H9 (cell line): Measurements from ENCODE around the gene PIK3C2B. TPM values are rescaled to one million over a fixed set of nuclear protein-coding genes. Genes with fewer than 3 reads are reported as not detected.

Source experiments
- DNase-seq: peaks from one replicate; pipeline ENCODE4 v3.0.0-alpha.2; 2017
- H2AFZ ChIP-seq: one replicate; pipeline ENCODE4 v1.6.1; 2013; ENCODE audit warnings: mild to moderate bottlenecking, low read length, control low read depth, moderate library complexity
- H2AK5ac ChIP-seq: 2 replicates; pipeline ENCODE4 v1.6.1; 2013; ENCODE audit warnings: low read length, control low read depth, mixed read lengths; ENCODE audit not compliant: insufficient read length
- H2BK120ac ChIP-seq: one replicate; pipeline ENCODE4 v1.6.1; 2013; ENCODE audit warnings: low read depth, mild to moderate bottlenecking, low read length, control low read depth, inconsistent platforms; ENCODE audit not compliant: poor library complexity, severe bottlenecking
- H2BK12ac ChIP-seq: 2 replicates; pipeline ENCODE4 v1.6.1; 2013; ENCODE audit warnings: low read length, control low read depth, mixed read lengths, low read depth; ENCODE audit not compliant: insufficient read length
- H2BK15ac ChIP-seq: 2 replicates; pipeline ENCODE4 v1.6.1; 2013; ENCODE audit warnings: low read depth, low read length, control low read depth
- H2BK20ac ChIP-seq: one replicate; pipeline ENCODE4 v1.6.1; 2013; ENCODE audit warnings: low read depth, mild to moderate bottlenecking, low read length, control low read depth, inconsistent platforms; ENCODE audit not compliant: poor library complexity, severe bottlenecking
- H2BK5ac ChIP-seq: 2 replicates; pipeline ENCODE4 v1.6.1; 2013; ENCODE audit warnings: low read length, control low read depth, mixed read lengths; ENCODE audit not compliant: insufficient read length
- H3K14ac ChIP-seq: 2 replicates; pipeline ENCODE4 v1.6.1; 2013; ENCODE audit warnings: low read length, control low read depth; ENCODE audit not compliant: insufficient read depth
- H3K18ac ChIP-seq: 2 replicates; pipeline ENCODE4 v1.6.1; 2013; ENCODE audit warnings: low read depth, mild to moderate bottlenecking, mixed read lengths, low read length, control low read depth; ENCODE audit not compliant: insufficient read length
- H3K23ac ChIP-seq: 2 replicates; pipeline ENCODE4 v1.6.1; 2013; ENCODE audit warnings: low read length, control low read depth, mixed read lengths, low read depth; ENCODE audit not compliant: insufficient read length
- H3K23me2 ChIP-seq: 2 replicates; pipeline ENCODE4 v1.6.1; 2013; ENCODE audit warnings: low read depth, mild to moderate bottlenecking, mixed read lengths, low read length, control low read depth; ENCODE audit not compliant: insufficient read length, poor library complexity, severe bottlenecking
- H3K27ac ChIP-seq: 2 replicates; pipeline ENCODE4 v1.5.1; 2013; ENCODE audit warnings: low read length, control low read depth, mixed read lengths, low read depth; ENCODE audit not compliant: insufficient read length
- H3K27me3 ChIP-seq: 2 replicates; pipeline ENCODE4 v1.6.1; 2013; ENCODE audit warnings: low read length, control low read depth, inconsistent platforms; ENCODE audit not compliant: insufficient read depth
- H3K4ac ChIP-seq: 2 replicates; pipeline ENCODE4 v1.6.1; 2013; ENCODE audit warnings: low read depth, mild to moderate bottlenecking, control low read depth, inconsistent platforms, low read length, moderate library complexity
- H3K4me1 ChIP-seq: 2 replicates; pipeline ENCODE4 v1.6.1; 2013; ENCODE audit warnings: low read length, control low read depth, inconsistent platforms; ENCODE audit not compliant: insufficient read depth
- H3K4me2 ChIP-seq: 2 replicates; pipeline ENCODE4 v1.6.1; 2013; ENCODE audit warnings: low read length, control low read depth, mixed read lengths; ENCODE audit not compliant: insufficient read length, insufficient read depth
- H3K56ac ChIP-seq: 2 replicates; pipeline ENCODE4 v1.6.1; 2013; ENCODE audit warnings: low read depth, mild to moderate bottlenecking, mixed read lengths, low read length, control low read depth; ENCODE audit not compliant: insufficient read length
- H3K79me1 ChIP-seq: 2 replicates; pipeline ENCODE4 v1.6.1; 2013; ENCODE audit warnings: low read depth, mild to moderate bottlenecking, moderate library complexity, low read length, control low read depth, inconsistent platforms; ENCODE audit not compliant: insufficient read depth, poor library complexity, severe bottlenecking
- H3K79me2 ChIP-seq: 2 replicates; pipeline ENCODE4 v1.6.1; 2013; ENCODE audit warnings: low read length, control low read depth, inconsistent platforms; ENCODE audit not compliant: insufficient read depth
- H3K9ac ChIP-seq: 2 replicates; pipeline ENCODE4 v1.6.1; 2013; ENCODE audit warnings: low read length, control low read depth, mixed read lengths; ENCODE audit not compliant: insufficient read length; ENCODE audit errors: extremely low read depth
- H3K9me3 ChIP-seq: one replicate; pipeline ENCODE4 v1.6.1; 2013; ENCODE audit warnings: low read depth, low read length, inconsistent platforms; ENCODE audit not compliant: control insufficient read depth
- H3T11ph ChIP-seq: one replicate; pipeline ENCODE4 v1.6.1; 2013; ENCODE audit warnings: mild to moderate bottlenecking, low read length, control low read depth, inconsistent platforms
- H4K20me1 ChIP-seq: one replicate; pipeline ENCODE4 v1.6.1; 2013; ENCODE audit not compliant: control insufficient read depth, insufficient read length, insufficient read depth
- H4K5ac ChIP-seq: 2 replicates; pipeline ENCODE4 v1.6.1; 2013; ENCODE audit warnings: low read depth, mild to moderate bottlenecking, mixed read lengths, low read length, control low read depth; ENCODE audit not compliant: insufficient read length
- H4K8ac ChIP-seq: replicated peaks from 2 replicates; pipeline ENCODE4 v1.6.1; 2013; ENCODE audit warnings: low read length, control low read depth, mixed read lengths, low read depth; ENCODE audit not compliant: insufficient read length
- H4K91ac ChIP-seq: 2 replicates; pipeline ENCODE4 v1.6.1; 2013; ENCODE audit warnings: low read depth, mild to moderate bottlenecking, moderate library complexity, mixed read lengths, low read length, control low read depth; ENCODE audit not compliant: insufficient read length
- H3K27ac Mint-ChIP-seq, 3 experiments: 2 replicates in 2 of 3; 3 replicates in 1 of 3; pipeline ENCODE4 v1.8.0; 2020 to 2021; ENCODE audit warnings: mixed read lengths in 3 of 3, mild to moderate bottlenecking in 1 of 3, moderate library complexity in 1 of 3
- H3K27me3 Mint-ChIP-seq: 2 replicates; pipeline ENCODE4 v1.8.0; 2021; ENCODE audit warnings: low read depth, mild to moderate bottlenecking, moderate library complexity, mixed read lengths
- H3K36me3 Mint-ChIP-seq, 3 experiments: 2 replicates in 2 of 3; 3 replicates in 1 of 3; pipeline ENCODE4 v1.8.0; 2020 to 2021; ENCODE audit warnings: low read depth in 3 of 3, mixed read lengths in 3 of 3; ENCODE audit not compliant: insufficient read depth in 1 of 3
- H3K4me1 Mint-ChIP-seq, 2 experiments: 2 replicates each; pipeline ENCODE4 v1.8.0; 2020; ENCODE audit warnings: mixed read lengths in 2 of 2
- H3K4me3 Mint-ChIP-seq, 2 experiments: 2 replicates in 1 of 2; 3 replicates in 1 of 2; pipeline ENCODE4 v1.8.0; 2020 to 2021; ENCODE audit warnings: mild to moderate bottlenecking in 2 of 2, mixed read lengths in 2 of 2, moderate library complexity in 1 of 2
- H3K9me3 Mint-ChIP-seq, 2 experiments: 2 replicates in 1 of 2; 3 replicates in 1 of 2; pipeline ENCODE4 v1.8.0; 2020; ENCODE audit warnings: mild to moderate bottlenecking in 2 of 2, mixed read lengths in 2 of 2, moderate library complexity in 1 of 2
- WGBS: extraction: QIAGEN DNeasy Blood & Tissue Kit; methylation state at CpG from one replicate; pipeline ENCODE4 v1.1.7; 2013; ENCODE audit warnings: missing lambda C conversion rate, low lambda C conversion rate, mixed read lengths; ENCODE audit not compliant: insufficient read length; ENCODE audit errors: extremely low coverage; 5-methylcytosine and 5-hydroxymethylcytosine counted together
- total RNA-seq: library from RNA; stranded (reverse); gene quantifications from 2 replicates; pipeline ENCODE4 v1.2.1, GENCODE V29; 2021
- TF ChIP-seq, protein P1 (sequence below): fragments of 200-600 bp; sonication (generic); conservative IDR thresholded peaks from 3 replicates; pipeline ENCODE4 v1.8.0; 2021; ENCODE audit warnings: antibody characterized with exemption, mild to moderate bottlenecking

Gene PIK3C2B
- total RNA-seq, 1 experiment from 2014 or later = 13.1 TPM

DNA sequence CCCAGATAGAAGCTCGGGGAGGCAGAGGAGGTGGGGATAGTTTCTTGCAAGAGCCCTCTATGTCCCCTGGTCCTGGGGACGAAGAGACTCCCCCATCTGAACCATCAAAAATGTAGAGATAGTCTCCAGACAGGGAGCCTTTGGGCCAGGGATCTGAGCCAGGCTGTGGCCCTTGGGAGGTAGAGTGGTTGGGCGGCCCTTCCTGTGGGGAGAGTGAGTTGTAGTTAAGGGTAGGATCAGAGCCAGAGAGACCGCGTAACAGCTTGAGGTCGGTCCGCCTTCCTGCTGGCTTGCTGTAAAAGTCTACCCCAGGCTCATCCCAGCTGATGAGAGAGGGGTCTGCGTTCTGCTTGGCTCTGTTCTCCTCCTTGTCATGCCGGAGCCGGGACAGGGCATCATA is 25.3 kb downstream of the PIK3C2B start:
- H2BK120ac ChIP-seq = no peak overlapping the region
- peaks cover 20 to 26% of the 10 kb centered on the region in 2 experiments for H3K4me1 Mint-ChIP-seq

More for the DNA sequence above, 25.3 kb downstream of the PIK3C2B start:
- Histone ChIP-seq H4K20me1 (no peaks in the 10 kb centered on the region), H3K27me3 (no peaks in the 10 kb centered on the region), H3K56ac (no peak overlapping the region), H3K4ac (no peak overlapping the region), H2AFZ (no peak overlapping the region), H3K4me1 (peaks cover 1% of the 10 kb centered on the region; the same call in 1 of the 2 replicates), H3K9ac (no peak overlapping the region), H3K23me2 (no peaks in the 10 kb centered on the region), H3K4me2 (no peak overlapping the region), H4K5ac (no peak overlapping the region), H3K79me1 (no peaks in the 10 kb centered on the region), H3K79me2 (no peaks in the 10 kb centered on the region), H3K18ac (no peak overlapping the region), H2BK12ac (no peak overlapping the region), H3K23ac (no peak overlapping the region), H3T11ph (no peak overlapping the region), H2AK5ac (no peak overlapping the region), H4K91ac (no peak overlapping the region), H3K27ac (no peak overlapping the region), H3K14ac (no peak overlapping the region), H2BK15ac (no peak overlapping the region), H4K8ac (no peak overlapping the region), H3K9me3 (no peaks in the 10 kb centered on the region), H2BK5ac (no peak overlapping the region), H2BK20ac (no peak overlapping the region)
- Mint-ChIP-seq H3K9me3 (no peaks in the 10 kb centered on the region), H3K27ac (peak overlapping the region in 2 of 3 experiments; percentile 39 to 83; a peak in 4 of 7 replicates), H3K4me3 (no peak overlapping the region), H3K36me3 (peaks cover 7 to 14% (median 9%) of the 10 kb centered on the region in 3 experiments; a peak in 6 of 7 replicates), H3K27me3 (no peaks in the 10 kb centered on the region)
- DNase-seq = no peak
- TF ChIP-seq, protein P1, sequence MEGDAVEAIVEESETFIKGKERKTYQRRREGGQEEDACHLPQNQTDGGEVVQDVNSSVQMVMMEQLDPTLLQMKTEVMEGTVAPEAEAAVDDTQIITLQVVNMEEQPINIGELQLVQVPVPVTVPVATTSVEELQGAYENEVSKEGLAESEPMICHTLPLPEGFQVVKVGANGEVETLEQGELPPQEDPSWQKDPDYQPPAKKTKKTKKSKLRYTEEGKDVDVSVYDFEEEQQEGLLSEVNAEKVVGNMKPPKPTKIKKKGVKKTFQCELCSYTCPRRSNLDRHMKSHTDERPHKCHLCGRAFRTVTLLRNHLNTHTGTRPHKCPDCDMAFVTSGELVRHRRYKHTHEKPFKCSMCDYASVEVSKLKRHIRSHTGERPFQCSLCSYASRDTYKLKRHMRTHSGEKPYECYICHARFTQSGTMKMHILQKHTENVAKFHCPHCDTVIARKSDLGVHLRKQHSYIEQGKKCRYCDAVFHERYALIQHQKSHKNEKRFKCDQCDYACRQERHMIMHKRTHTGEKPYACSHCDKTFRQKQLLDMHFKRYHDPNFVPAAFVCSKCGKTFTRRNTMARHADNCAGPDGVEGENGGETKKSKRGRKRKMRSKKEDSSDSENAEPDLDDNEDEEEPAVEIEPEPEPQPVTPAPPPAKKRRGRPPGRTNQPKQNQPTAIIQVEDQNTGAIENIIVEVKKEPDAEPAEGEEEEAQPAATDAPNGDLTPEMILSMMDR = no peak
- WGBS = no CpG with 5 or more reads among the region's 10 CpGs
